ENCODE data around the gene SIGLEC12. TPM values are rescaled to one million over a fixed set of nuclear protein-coding genes. Genes with fewer than 3 reads are reported as not detected.

Gene SIGLEC12
- total RNA-seq, 2 donors from 2014 or later, result 0.70 TPM; not detected in 1

- DNase-seq (ENCODE audit: low spot score) (no peak), ATAC-seq (no peak)
- Mint-ChIP-seq H3K9me3 (no peaks in the 10 kb centered on the region), H3K4me1 (ENCODE audit: low read depth in 2 of 2) (no peaks in the 10 kb centered on the region), H3K27ac (no peak overlapping the region), H3K27me3 (peaks cover 35 to 42% of the 10 kb centered on the region in 2 donors), H3K4me3 (no peak overlapping the region), H3K36me3 (no peaks in the 10 kb centered on the region)
Measured at GRCh38 chr19:51539821-51540366, 38.3 kb upstream of the SIGLEC12 start.

- DNase-seq (ENCODE audit: low spot score), result no peak
- no peak overlapping the region for H3K4me3 Mint-ChIP-seq
- H3K27me3 Mint-ChIP-seq, result peaks cover 16 to 49% of the 10 kb centered on the region in 2 donors
- ATAC-seq, result no peak
- no peak overlapping the region for H3K27ac Mint-ChIP-seq
- no peaks in the 10 kb centered on the region for H3K36me3 Mint-ChIP-seq
- H3K9me3 Mint-ChIP-seq, result no peaks in the 10 kb centered on the region
- peaks cover 0 to 4% of the 10 kb centered on the region in 2 donors for H3K4me1 Mint-ChIP-seq (ENCODE audit: low read depth in 2 of 2)
Measured at GRCh38 chr19:51535535-51535934, 33.9 kb upstream of the SIGLEC12 start.

- H3K4me1 Mint-ChIP-seq (ENCODE audit: low read depth in 2 of 2), result peaks cover 0 to 4% of the 10 kb centered on the region in 2 donors
- no peak within 1 kb of the TSS for H3K27ac Mint-ChIP-seq
- DNase-seq (ENCODE audit: low spot score) (no peak), ATAC-seq (peak; percentile 81 to 83)
- H3K27me3 Mint-ChIP-seq, result peaks cover 19 to 40% of the 10 kb centered on the region in 2 donors
- H3K4me3 Mint-ChIP-seq, result no peak within 1 kb of the TSS
- H3K36me3 Mint-ChIP-seq, result no peaks in the 10 kb centered on the region
- H3K9me3 Mint-ChIP-seq, result no peaks in the 10 kb centered on the region
Measured at GRCh38 chr19:51531349-51532315, 30.0 kb upstream of the SIGLEC12 start, which contains the start of gene SIGLEC6. SIGLEC6 (minus strand) TSS chr19:51531670; CDS start chr19:51531648, 22 bp downstream.

DNA sequence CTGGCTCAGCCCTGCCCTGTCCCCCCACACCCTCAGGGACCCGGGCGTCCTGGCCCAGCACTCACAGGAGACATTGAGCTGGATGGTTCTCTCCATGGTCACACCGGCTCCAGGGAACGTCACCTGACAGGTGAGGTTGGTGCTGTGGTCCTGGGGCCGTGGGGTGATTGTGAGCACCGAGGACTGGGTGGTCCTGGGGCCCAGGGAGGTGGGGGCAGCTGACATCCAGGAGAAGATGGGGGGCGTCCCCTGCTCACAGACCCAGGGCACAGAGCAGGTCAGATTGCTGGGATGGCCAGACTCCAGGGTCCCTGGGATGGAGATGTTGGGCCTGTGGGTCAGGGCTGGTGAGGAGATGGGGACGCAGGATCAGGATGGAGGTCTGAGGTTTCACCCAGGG lies 29.0 kb upstream of the SIGLEC12 start:
- ATAC-seq (peak in 1 of 2 donors; percentile 8), DNase-seq (ENCODE audit: low spot score) (no peak)
- no peaks in the 10 kb centered on the region for H3K36me3 Mint-ChIP-seq
- H3K4me1 Mint-ChIP-seq (ENCODE audit: low read depth in 2 of 2), result peaks cover 0 to 4% of the 10 kb centered on the region in 2 donors
- H3K27me3 Mint-ChIP-seq, result peaks cover 19 to 30% of the 10 kb centered on the region in 2 donors
- H3K27ac Mint-ChIP-seq, result no peak overlapping the region
- H3K9me3 Mint-ChIP-seq, result no peaks in the 10 kb centered on the region
- H3K4me3 Mint-ChIP-seq, result no peak overlapping the region

DNA sequence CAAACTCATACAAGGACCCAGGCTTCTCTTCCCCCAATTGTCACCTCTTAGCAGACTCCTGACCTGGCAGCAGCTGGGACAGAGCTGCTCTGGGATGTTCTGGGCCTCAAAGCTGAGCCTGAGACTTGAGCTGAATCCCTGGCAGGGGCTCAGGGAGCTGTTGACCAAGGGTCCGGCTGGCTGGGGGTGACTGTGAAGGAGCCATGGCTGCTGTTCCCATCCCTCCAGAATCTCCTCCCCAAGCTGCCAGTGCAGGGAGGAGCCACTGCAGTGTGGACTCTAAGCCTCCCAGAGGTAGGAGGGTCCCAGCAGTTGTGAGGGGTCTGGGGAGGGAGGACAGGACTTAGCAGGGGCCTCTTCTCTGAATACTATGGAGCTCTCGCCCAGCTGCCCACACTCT lies 27.7 kb upstream of the SIGLEC12 start:
- Mint-ChIP-seq H3K36me3 (no peaks in the 10 kb centered on the region), H3K4me1 (ENCODE audit: low read depth in 2 of 2) (peaks cover 0 to 4% of the 10 kb centered on the region in 2 donors), H3K27ac (no peak overlapping the region), H3K9me3 (no peaks in the 10 kb centered on the region), H3K4me3 (no peak overlapping the region), H3K27me3 (peaks cover 14 to 17% of the 10 kb centered on the region in 2 donors)
- ATAC-seq (no peak), DNase-seq (ENCODE audit: low spot score) (no peak)

- Mint-ChIP-seq H3K27me3 (peaks cover 10 to 13% of the 10 kb centered on the region in 2 donors), H3K4me1 (ENCODE audit: low read depth in 2 of 2) (no peaks in the 10 kb centered on the region), H3K36me3 (no peaks in the 10 kb centered on the region), H3K4me3 (no peak overlapping the region), H3K27ac (no peak overlapping the region), H3K9me3 (no peaks in the 10 kb centered on the region)
- no peak for DNase-seq (ENCODE audit: low spot score)
- ATAC-seq, result peak in 1 of 2 donors; percentile 5
Measured at GRCh38 chr19:51525651-51526050, 24.1 kb upstream of the SIGLEC12 start.

GRCh38 chr19:51524666-51525264 lies 23.2 kb upstream of the SIGLEC12 start:
- no peaks in the 10 kb centered on the region for H3K36me3 Mint-ChIP-seq
- DNase-seq (ENCODE audit: low spot score) (no peak), ATAC-seq (no peak)
- H3K9me3 Mint-ChIP-seq, result no peaks in the 10 kb centered on the region
- peaks cover 10 to 11% of the 10 kb centered on the region in 2 donors for H3K27me3 Mint-ChIP-seq
- H3K27ac Mint-ChIP-seq, result no peak overlapping the region
- no peaks in the 10 kb centered on the region for H3K4me1 Mint-ChIP-seq (ENCODE audit: low read depth in 2 of 2)
- no peak overlapping the region for H3K4me3 Mint-ChIP-seq

GRCh38 chr19:51521781-51522180 lies 20.2 kb upstream of the SIGLEC12 start:
- peaks cover 13 to 24% of the 10 kb centered on the region in 2 donors for H3K27me3 Mint-ChIP-seq
- H3K4me3 Mint-ChIP-seq, result no peak overlapping the region
- H3K27ac Mint-ChIP-seq, result no peak overlapping the region
- ATAC-seq, result no peak
- H3K9me3 Mint-ChIP-seq, result no peaks in the 10 kb centered on the region
- no peaks in the 10 kb centered on the region for H3K36me3 Mint-ChIP-seq
- no peaks in the 10 kb centered on the region for H3K4me1 Mint-ChIP-seq (ENCODE audit: low read depth in 2 of 2)
- no peak for DNase-seq (ENCODE audit: low spot score)

DNA sequence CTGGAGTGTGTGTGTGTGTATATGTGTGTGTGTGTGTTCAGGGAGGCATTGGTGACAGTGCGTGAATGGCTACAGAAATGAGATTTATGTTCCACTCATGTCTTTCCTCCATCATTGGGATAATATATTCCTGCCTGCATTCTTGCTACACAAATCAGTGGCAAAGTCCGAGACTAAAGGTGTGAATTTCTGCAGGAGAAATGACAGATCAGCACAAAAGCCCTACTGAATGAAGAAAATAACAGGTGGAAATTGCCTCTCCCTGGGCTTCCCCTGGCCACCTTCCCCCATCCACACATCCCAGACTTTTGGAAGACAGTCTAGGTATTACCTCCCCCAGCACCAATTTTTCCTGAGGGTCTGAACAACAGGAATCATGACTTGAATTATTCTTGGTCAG lies 19.8 kb upstream of the SIGLEC12 start:
- DNase-seq (ENCODE audit: low spot score) (no peak), ATAC-seq (no peak)
- no peak overlapping the region for H3K27ac Mint-ChIP-seq
- no peaks in the 10 kb centered on the region for H3K4me1 Mint-ChIP-seq (ENCODE audit: low read depth in 2 of 2)
- H3K27me3 Mint-ChIP-seq, result peaks cover 13 to 24% of the 10 kb centered on the region in 2 donors
- no peaks in the 10 kb centered on the region for H3K36me3 Mint-ChIP-seq
- no peak overlapping the region for H3K4me3 Mint-ChIP-seq
- no peaks in the 10 kb centered on the region for H3K9me3 Mint-ChIP-seq

DNA sequence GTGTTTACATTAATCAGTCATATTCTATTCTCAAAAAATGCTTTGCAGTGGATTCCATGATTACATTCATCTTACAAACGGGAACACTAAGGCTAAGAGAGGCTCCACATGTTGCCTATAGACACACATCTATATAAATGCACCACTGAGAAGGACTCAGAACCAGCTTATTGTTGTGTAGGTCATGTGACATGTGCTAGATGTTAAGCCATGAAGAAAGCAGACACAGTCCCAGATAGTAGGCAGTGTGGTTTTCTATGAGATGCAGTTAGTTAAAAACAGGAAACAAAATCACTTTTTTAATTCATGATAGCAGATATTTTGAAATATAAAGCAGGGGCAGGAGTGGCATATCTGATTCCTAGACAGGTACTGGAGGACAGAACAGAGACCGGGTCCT lies 19.1 kb upstream of the SIGLEC12 start:
- H3K27me3 Mint-ChIP-seq, result peaks cover 13 to 24% of the 10 kb centered on the region in 2 donors
- H3K4me3 Mint-ChIP-seq, result no peak overlapping the region
- H3K27ac Mint-ChIP-seq, result no peak overlapping the region
- no peak for DNase-seq (ENCODE audit: low spot score)
- H3K4me1 Mint-ChIP-seq (ENCODE audit: low read depth in 2 of 2), result no peaks in the 10 kb centered on the region
- H3K9me3 Mint-ChIP-seq, result no peaks in the 10 kb centered on the region
- H3K36me3 Mint-ChIP-seq, result no peaks in the 10 kb centered on the region
- no peak for ATAC-seq

DNA sequence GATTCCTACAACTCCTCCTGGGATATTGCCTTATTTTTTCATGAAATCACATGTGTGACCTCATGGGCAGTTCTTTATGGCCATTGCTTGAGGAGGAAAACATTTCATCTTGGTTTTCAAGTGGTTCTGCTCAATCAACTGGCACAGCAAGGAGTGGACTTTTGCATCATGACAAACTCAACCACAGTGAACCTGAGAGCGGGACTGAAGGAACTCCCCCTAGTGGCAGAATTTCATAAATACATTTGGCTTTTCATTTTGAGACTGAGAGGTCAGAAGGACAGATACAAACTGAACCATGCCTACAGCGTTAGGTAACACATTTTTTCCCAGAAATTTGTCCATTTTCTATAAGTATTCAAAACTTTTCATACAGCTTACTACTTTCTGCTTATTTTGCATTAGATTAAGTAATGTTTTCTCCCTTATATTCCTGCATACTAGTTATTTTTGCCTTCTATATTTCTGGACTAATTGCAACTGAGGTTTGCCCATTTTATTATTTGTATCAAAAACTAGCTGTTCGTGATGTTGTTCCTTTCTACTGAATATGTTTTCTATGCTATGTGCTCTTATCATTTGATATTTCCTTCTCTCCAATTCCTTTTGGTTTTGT lies 13.4 kb upstream of the SIGLEC12 start:
- no peak overlapping the region for H3K4me3 Mint-ChIP-seq

GRCh38 chr19:51513968-51514367 lies 12.4 kb upstream of the SIGLEC12 start:
- Mint-ChIP-seq H3K4me1 (ENCODE audit: low read depth in 2 of 2) (peaks cover 0 to 3% of the 10 kb centered on the region in 2 donors), H3K4me3 (no peak overlapping the region), H3K27me3 (peaks cover 16 to 50% of the 10 kb centered on the region in 2 donors), H3K9me3 (no peaks in the 10 kb centered on the region), H3K27ac (no peak overlapping the region), H3K36me3 (no peaks in the 10 kb centered on the region)
- ATAC-seq, result no peak
- no peak for DNase-seq (ENCODE audit: low spot score)

More for the DNA sequence above, 13.4 kb upstream of the SIGLEC12 start:
- no peak overlapping the region for H3K27ac Mint-ChIP-seq
- no peaks in the 10 kb centered on the region for H3K9me3 Mint-ChIP-seq
- no peak for DNase-seq (ENCODE audit: low spot score)
- no peaks in the 10 kb centered on the region for H3K36me3 Mint-ChIP-seq
- H3K27me3 Mint-ChIP-seq, result peaks cover 16 to 50% of the 10 kb centered on the region in 2 donors
- H3K4me1 Mint-ChIP-seq (ENCODE audit: low read depth in 2 of 2), result peaks cover 0 to 3% of the 10 kb centered on the region in 2 donors
- peak in 1 of 2 donors; percentile 67 for ATAC-seq

- H3K36me3 Mint-ChIP-seq, result no peaks in the 10 kb centered on the region
- no peak overlapping the region for H3K27ac Mint-ChIP-seq
- H3K9me3 Mint-ChIP-seq, result no peaks in the 10 kb centered on the region
- H3K4me3 Mint-ChIP-seq, result no peak overlapping the region
- DNase-seq (ENCODE audit: low spot score) (no peak), ATAC-seq (no peak)
- peaks cover 0 to 3% of the 10 kb centered on the region in 2 donors for H3K4me1 Mint-ChIP-seq (ENCODE audit: low read depth in 2 of 2)
- peaks cover 6 to 37% of the 10 kb centered on the region in 2 donors for H3K27me3 Mint-ChIP-seq
Measured at GRCh38 chr19:51511353-51511752, 9.8 kb upstream of the SIGLEC12 start.
